NK-92 treated with Interleukin-12 subunit alpha and Interleukin-12 subunit beta, amount 100 ng/mL, for 24 hours (cell line): ENCODE measurements around the gene RPUSD1.
"Not testable (repeated sequence)": the region's sequence is repeated elsewhere in the genome, so short reads cannot be mapped to it uniquely, and the experiment has no call there.

Source experiments
- DNase-seq: peaks from one replicate; lab custom pipeline; 2025; lab: John Stamatoyannopoulos, UW

RPUSD1 gene

DNA sequence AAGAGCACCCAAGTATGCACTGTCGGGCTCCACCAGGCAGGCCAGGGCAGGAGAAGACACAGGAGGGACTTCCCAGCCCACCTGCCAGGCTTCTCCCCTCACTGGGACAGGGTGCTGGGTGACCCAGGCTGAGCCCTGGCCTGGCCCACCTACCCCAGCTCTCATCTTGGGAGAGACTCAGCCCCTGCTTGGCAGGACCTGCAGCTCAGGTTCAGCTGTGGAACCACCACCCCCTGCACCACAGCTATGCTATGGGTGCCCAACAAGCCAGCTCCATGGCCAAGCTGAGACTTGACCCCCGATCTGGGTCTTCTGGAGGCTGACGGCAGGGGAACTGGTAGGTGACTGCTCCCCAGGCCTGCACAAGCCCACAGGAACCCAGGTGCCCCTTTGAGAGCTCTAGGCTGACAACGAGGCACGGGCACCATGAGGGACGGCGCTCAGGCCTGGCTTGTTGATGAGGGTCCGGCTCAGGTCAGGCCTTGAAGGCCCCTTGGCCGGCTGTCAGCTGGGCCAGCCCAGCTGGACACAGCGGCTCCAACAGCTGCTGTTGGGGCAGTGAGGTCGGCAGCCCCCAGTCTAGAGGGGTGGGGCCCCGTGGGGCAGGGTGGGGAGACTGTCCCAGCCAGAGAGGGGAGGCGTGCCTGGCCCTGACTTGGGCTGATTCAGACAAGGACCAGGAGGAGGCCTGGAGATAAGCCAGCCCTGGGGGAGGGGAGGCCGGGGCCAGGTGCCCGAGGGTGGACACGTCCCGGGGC lies 4.6 kb downstream of the RPUSD1 start:
- DNase-seq = no peak

DNA sequence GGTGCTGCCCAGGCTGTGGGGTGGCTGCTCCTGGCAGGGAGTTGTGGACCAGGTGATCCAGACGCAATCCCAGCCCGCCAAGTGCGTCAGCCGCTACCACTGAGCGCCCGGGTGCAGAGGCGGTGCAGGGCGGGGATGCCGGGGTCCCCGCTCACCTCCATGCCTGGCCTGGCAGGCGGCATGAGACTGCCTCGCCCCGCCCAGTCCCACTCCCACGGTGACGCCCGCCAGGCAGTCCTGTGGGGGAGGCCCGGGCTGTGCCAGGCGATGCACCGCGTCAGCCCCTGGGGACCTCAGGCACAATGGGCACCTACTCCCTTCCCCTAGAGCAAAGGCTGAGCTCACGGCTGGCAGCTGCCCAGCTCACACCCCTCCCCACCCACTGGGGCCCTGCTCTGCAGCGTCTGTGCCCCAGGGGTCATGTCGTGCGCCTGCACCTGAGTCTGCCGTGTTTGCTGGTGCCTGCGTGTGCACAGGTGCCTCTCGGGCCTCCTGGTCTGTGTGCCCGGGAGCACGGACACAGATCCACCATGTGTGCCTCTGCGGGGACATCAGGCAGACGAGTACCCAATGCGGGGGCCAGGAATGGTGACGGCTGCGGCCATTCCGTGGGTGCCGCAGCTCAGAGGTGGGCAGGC lies 5.3 kb downstream of the RPUSD1 start:
- no peak for DNase-seq

DNA sequence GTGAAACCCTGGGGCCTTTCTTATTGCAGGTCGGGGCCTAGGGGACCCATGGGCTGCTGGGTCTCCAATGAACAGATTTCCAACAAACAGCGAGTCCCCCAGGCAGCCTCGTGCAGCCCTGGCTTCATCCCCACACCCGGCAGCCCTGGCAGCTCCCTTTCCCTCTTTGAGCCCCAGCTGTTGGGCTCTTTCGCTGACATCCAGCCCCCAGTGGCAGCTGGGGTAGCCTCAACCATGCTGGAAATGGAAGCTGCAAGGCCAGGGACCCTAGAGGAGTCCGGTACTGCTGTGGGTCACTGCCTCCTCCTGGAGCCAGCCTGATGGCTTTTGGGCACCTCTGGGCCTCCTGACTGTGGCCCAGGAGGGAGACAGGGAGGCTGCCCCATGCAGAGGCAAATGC lies 5.9 kb downstream of the RPUSD1 start:
- DNase-seq = no peak

DNA sequence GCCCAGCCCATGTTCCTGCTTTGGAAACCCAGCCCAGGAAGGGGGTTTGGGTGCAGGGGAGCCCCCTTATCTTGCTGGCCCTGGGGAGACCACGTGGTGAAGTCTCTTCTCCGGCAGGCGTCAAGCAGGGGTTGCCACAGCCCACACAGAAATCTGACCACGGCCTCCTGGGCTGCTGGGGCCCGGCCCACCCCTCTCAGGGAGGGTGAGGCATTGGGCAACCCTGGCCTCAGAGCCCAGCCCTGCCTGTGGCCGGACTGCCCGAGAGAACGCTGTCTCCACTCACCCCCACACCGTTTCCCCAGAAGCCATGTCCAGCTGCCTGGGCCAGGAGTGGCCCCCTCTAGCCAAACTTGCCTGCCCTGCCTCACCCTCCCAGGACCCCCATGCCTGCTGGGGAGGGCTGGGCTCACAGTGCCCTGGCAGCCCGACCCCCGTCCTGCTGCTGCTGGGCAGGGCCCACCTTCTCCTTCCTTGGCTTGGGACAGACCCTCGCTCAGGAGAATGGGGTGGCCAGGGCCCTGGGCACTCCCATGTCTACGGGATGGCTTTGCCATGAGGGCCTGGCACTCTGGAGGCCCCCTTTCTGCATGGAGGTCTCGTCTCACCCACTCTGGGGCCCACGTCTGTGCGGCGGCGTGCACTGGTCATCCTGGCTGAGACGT lies 6.7 kb downstream of the RPUSD1 start:
- DNase-seq = no peak

DNA sequence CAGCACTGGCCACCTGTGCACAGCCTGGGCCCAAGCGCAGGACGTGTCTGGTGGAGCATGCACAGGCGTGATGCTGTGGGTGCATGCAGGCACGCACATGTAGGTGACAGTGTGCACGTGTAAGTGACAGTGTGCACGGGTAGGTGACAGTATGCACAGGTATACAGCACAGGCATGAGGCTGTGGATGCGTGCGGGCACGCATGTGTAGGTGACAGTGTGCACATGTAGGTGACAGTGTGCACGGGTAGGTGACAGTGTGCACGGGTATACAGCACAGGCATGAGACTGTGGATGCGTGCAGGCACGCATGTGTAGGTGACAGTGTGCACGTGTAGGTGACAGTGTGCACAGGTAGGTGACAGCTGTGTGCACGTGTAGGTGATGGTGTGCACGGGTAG lies 7.9 kb downstream of the RPUSD1 start:
- DNase-seq = no peak

DNA sequence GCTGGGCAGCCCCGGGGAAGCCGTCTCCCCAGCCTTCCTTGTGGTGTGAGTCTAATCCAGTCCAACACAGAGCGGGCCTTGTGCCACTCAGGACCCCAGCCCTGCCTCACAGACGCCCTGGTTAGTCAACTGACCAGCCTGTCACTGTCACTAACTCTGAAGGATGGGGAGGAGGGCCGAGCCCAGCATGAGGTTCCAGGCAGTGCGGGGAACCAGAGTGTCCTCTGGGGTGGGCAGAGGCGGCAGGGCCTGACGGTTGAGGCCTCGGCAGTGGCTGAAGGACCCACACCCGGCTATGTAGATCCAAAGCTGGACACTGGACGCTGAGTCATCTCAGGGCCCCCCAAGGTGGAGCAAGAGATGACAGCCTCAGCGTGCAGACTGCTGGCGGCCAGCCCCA lies 8.6 kb downstream of the RPUSD1 start:
- DNase-seq = no peak

DNA sequence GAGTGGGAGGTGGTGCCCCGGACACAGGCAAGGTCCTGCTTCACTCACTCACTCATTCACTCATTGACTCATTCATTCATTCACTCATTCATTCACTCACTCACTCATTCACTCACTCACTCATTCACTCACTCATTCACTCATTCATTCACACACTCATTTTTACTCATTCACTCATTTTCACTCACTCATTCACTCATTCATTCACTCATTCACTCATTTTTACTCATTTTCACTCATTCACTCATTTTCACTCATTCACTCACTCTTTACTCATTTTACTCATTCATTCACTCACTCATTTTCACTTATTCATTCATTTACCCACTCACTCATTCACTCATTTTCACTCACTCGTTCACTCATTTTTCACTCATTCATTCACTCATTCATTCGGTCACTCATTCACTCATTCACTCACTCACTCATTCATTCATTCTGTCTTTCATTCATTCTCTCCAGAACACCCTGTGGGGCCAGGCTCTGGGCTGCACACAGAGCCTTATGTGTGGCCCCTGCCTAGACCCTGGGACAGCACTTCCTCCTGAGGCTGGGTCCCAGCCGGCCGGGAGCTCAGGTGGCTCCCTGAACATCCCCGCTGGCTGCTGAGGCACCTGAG lies 9.2 kb downstream of the RPUSD1 start:
- DNase-seq = no peak

DNA sequence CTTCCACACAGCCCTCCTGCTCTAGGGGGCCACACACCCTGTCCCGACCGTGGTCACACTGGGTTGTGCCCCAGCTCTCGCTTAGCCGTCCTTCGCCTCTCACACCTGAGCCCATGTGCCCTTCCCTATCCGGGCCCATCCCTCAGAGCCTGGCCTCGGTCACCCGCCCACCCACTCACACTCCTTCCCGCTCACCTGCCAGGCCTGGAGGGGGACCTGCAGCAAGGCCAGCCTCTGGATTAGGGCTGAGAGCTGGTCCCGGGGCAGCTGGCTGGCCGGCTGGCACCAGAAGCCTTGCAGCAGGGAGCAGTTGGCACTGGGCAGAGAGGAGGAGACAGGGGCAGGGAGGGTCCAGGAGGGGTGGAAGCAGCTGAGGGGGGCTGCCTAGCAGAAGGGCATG lies 9.7 kb downstream of the RPUSD1 start:
- DNase-seq = no peak

DNA sequence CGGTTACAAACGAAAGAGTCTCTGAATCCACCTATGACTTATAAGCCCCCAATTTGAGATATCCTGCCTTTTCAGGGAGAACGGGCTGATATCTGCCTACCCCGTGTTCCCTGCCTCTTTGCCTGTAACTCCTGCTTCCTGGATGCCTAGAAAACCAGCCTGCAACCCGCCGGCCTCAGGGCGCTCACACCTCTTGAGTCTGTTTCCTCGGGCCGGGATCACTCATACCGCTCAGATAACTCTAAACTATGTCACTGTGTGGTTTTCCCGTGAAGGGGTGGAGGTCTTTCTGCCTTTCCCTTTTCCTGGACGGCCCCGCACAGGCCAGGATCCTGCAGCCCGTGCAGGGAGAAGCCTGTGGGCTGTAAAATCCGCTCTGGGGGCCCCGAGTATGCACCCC lies 10.4 kb downstream of the RPUSD1 start:
- no peak for DNase-seq

DNA sequence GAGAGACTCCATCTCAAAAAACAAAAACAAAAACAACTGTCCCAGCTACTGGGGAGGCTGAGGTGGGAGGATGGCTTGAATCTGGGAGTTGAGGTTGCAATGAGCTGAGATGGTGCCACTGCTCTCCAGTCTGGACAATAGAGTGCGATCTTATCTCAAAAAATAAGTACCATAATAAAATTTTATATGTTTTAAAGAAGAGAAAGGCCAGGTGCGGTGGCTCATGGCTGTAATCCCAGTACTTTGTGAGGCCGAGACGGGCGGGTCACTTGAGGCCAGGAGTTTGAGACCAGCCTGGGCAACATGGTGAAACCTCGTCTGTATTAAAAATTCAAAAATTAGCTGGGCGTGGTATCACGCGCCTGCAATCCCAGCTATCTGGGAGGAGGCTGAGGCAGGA lies 11.4 kb downstream of the RPUSD1 start:
- DNase-seq = no peak

DNA sequence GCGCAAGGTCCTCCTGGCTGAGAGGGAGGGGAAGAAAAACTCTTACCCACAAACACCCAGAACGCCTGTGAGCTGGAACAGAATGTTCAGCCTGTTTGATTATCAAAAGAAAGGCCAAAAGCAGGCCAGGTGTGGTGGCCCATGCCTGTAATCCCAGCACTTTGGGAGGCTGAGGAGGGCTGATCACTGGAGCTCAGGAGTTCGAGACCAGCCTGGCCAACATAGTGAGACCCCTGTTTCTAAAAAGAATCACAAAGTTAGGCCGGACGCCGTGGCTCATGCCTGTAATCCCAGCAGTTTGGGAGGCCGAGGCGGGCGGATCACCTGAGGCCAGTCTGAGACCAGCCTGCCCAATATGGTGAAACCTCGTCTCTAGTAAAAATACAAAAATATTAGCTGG lies 11.9 kb downstream of the RPUSD1 start:
- not testable (repeated sequence) for DNase-seq

DNA sequence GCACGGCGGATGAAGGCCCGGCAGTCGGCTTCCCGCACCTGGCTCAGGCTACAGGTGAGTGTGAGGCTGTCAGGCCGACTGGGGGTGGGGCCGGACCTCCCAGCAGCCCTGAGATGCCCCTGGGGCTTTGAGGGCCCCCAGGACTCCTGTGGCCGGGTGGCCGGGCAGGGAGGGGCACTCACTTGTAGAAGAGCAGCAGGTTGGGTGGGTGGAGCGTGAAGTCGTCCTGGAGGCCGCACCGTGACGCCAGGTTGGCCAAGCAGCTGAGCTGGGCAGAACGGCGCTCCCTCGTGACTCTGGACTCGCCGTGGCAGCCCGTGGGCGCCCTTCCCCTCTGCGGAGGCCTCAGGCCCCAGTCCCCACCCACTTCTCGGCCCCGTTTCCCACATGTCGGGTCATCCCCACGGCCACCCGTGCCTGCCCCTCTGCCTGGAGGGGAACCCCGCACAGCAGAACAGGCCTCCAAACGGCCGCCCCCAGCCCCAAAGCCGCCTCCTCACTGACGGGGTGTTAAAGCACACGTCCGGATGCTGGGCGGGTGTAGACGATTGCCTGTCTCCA lies 12.9 kb downstream of the RPUSD1 start:
- no peak for DNase-seq

DNA sequence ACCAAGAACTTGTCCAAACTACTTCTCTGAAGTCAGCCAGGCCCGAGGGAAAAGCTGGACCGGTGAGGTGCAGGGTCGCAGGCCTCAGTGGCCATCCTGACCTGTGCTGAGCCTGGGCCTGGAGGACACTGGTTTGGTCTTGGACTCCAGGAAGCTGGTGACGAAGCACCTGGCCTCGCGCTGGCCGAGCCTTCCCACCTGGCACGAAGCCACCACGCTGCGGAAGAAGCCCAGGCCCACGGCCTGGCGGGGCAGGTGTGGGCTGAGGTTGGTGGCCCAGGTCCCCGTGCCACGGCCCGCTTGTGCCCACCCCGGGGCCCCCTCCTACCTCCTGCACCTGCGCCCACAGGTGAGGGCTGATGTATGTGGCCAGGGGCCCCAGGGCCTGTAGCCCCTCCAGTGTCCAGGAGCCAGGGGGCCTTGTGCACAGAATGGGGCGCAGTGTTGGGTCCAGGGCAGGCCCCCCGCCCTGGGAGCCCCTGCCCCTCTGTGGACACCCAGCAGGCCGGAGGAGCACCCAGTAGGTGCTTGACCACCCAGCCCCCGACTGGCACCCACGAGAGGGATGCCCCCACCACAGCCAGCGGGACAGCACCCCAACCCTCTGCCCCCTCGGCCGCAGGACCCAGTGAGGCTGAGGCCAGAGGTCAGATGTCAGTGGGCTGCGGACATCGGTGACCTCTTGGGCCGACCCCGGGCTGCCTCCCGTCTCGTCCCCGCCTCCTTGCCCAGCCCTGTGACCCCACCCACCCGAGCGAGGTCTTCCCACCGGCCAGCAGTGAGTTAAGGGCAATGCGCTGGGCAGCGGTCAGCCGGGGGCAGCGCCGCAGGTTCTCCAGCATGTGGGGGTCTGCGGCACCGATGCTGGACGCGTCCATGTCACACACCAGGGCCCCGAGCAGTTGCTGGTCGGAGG lies 13.8 kb downstream of the RPUSD1 start:
- no peak for DNase-seq

DNA sequence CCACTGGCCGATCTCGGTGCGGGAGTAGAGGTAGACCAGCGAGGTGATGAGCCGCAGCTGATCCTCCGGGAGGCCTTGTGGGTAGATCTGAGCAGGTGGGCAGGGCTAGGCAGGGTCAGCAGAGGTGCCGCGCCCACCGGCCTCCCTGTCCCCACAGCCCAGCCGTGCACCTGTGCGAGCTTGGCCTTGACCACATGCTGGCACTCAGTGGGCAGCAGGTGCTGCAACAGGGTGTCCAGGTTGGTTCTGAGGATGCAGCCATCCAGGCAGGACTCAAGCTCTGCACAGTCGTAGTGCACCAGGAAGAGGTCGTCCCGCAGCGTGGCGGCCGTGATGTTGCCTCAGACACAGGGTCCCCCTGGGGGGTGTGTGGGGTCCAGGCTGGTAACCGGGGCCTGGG lies 15.2 kb downstream of the RPUSD1 start:
- no peak for DNase-seq

DNA sequence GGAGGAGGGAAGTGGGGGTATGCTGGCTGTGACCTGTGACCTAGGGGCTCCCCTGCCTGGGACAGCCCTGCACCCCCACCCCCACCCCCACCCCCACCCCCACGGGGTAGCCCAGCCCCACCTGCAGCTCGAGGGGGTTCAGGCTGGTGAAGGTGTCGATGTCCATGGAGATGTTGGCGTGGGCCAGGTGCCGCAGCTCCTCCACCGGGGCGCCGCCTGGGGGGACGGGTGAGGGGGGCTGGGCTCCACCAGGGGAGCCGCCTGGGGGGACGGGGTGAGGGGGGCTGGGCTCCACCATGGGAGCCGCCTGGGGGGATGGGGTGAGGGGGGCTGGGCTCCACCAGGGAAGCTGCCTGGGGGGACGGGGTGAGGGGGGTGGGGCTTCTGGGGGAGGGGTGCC lies 17.8 kb downstream of the RPUSD1 start:
- no peak for DNase-seq

DNA sequence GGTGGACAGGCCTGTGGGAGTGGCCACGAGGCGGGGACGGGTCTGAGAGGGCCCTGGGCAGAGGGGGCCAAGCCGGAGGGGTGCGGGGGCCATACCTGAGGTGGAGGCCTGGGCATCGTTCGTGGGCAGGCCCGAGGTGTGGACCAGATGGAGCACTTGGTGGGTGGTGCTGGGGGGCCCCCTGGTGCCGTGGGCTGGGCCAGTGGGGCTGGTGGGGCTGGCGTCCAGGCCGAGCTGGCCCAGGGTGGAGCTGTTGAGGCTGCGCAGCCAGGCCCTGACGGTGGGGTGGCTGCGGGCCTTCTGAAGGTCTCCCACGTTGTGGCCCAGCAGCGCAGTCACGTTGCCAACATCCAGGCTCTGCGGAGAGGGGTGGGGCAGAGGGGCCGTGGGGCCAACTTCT lies 18.2 kb downstream of the RPUSD1 start:
- DNase-seq = no peak

DNA sequence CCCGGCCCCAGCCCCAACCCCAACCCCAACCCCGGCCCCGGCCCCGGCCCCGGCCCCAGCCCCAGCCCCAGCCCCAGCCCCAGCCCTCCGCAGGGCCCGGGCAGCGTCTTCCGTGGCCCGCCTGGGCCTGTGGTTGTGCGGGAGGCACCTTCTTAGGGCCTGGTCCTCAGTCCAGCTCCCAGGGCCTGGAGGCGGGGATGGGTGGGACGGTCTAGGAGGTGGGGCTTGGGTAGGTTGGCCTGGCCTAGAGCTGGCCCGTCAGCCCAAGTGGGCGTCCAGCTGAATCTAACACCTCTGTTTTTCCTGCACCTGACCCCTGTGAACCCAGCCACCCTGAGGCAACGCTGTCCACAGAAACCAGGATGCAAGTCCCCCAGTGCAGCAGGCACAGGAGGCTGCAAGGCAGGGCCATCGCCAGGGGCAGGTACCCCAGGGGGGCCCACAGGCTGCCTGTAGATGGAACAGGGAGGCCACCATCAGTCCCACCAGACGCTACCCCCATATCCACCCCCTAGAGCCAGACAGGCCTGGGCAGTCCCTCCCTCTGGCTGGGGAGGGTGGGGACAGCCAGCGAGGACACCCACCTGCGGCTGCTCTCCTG lies 18.9 kb downstream of the RPUSD1 start:
- no peak for DNase-seq

DNA sequence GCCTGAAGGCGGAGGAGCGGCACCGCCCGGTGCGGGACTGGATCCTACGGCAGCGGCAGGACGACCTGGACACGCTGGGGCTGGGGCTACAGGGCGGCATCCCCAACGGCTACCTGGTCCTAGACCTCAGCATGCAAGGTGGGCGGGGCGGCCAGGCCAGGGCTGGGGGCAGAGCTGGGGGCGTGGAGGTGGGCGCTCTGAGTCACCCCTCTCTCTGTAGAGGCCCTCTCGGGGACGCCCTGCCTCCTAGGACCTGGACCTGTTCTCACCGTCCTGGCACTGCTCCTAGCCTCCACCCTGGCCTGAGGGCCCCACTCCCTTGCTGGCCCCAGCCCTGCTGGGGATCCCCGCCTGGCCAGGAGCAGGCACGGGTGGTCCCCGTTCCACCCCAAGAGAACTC lies 19.8 kb downstream of the RPUSD1 start:
- DNase-seq = no peak

DNA sequence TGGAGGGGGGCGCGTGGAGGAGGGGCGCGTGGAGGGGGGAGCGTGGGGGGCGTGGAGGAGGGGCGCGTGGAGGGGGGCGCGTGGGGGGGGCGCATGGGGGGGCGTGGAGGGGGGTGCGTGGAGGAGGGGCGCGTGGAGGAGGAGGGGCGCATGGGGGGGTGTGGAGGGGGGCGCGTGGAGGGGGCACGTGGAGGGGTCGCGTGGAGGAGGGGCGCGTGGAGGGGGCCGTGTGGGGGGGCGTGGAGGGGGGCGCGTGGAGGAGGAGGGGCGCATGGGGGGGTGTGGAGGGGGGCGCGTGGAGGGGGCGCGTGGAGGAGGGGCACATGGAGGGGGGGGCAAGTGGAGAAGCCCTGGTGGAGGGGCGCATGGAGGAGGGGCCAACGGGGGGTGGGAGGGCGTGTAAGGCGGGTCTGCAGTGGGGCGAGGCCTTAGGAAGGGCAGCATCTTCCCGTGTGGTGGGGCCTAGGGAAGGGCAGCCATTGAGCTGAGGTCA lies 20.4 kb downstream of the RPUSD1 start:
- no peak for DNase-seq

DNA sequence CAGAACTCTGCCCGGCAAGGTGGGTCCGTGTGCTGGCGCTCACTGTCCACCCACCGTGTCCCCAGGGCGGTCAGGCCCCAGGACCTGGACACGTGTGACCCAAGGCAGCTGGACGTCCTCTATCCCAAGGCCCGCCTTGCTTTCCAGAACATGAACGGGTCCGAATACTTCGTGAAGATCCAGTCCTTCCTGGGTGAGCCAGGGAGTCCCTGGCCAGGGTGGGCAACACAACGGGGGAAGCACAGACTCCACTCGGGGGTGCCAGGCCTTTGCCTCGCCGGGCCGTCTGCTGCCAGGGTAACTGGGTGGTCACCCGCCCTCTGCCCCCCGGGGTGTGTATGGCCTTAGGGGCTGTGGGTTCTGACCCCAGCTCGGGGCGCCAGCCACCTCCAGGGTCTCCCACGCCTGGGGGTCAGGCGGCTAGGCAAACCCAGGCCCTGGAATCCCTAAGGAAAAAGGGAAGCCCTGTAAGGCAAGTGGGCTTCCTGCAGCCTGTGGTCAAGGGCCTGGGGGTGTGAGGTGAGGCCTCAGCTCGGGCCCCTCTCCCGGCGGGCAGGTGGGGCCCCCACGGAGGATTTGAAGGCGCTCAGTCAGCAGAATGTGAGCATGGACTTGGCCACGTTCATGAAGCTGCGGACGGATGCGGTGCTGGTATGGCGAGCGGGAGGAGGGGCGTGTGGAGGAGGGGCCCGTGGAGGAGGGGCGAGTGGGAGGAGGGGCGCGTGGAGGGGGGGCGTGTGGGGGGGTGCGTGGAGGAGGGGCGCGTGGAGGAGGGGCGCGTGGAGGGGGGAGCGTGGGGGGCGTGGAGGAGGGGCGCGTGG lies 21.2 kb downstream of the RPUSD1 start:
- DNase-seq = no peak
